GM12873 (cell line): Measurements from ENCODE around the gene HSPA14.

Source experiments
- TF ChIP-seq, protein P1 (sequence below): IDR thresholded peaks from 2 replicates; pipeline ENCODE4 v1.5.1; 2012; ENCODE audit warnings: low read depth, mild to moderate bottlenecking, moderate library complexity, low read length, control low read depth; ENCODE audit not compliant: insufficient read depth; ENCODE audit errors: missing control alignments

HSPA14 gene

DNA sequence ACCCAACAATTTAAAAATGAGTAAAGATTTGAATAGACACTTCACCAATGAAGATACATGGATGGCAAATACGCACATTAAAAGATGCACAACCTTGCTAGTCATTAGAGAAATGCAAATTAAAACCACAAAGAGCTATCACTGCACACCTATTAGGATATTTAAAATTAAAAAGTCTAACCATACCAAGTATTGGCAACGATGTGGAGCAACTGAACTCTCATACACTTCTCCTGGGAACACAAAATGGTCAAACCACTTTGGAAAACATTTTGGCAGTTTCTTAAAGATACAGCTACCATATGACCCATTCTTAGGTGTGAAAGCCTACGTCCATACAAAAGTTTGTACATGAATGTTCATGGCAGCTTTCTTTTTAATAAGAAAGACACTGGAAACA lies 79.7 kb downstream of the HSPA14 start:
- TF ChIP-seq, protein P1, sequence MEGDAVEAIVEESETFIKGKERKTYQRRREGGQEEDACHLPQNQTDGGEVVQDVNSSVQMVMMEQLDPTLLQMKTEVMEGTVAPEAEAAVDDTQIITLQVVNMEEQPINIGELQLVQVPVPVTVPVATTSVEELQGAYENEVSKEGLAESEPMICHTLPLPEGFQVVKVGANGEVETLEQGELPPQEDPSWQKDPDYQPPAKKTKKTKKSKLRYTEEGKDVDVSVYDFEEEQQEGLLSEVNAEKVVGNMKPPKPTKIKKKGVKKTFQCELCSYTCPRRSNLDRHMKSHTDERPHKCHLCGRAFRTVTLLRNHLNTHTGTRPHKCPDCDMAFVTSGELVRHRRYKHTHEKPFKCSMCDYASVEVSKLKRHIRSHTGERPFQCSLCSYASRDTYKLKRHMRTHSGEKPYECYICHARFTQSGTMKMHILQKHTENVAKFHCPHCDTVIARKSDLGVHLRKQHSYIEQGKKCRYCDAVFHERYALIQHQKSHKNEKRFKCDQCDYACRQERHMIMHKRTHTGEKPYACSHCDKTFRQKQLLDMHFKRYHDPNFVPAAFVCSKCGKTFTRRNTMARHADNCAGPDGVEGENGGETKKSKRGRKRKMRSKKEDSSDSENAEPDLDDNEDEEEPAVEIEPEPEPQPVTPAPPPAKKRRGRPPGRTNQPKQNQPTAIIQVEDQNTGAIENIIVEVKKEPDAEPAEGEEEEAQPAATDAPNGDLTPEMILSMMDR, result no peak

DNA sequence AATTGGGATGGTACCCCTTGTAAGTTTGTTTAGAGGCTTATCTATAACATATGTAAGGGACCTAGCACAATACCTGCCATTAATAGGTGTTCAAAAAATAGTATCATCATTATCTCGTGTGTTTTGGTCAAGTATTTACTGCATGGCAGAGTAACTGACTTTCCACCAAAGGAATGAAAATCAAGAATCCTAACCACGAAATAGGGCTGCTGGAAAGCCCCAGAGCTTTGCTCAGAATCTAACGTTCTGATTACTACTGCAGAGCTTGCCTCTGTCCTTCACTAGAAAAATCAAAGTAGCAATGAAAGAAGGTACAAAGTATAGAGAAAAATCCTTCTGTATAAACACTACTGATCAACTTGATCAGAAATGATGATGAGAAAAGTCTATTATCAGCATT lies 80.9 kb downstream of the HSPA14 start:
- TF ChIP-seq, protein P1, result no peak
